Endothelial cell of umbilical vein (primary cell): ENCODE measurements around the gene SLC7A6. TPM values are rescaled to one million over a fixed set of nuclear protein-coding genes. Genes with fewer than 3 reads are reported as not detected.

ENCODE experiments used
- BruUV-seq: library from RNA; stranded (reverse); fragments of 400-500 nt; replicated peaks from 2 replicates; lab custom pipeline; 2021; lab: Mats Ljungman, UMichigan
- CTCF ChIA-PET: fragments of 300-600, 350-600 bp; sonication (Branson Sonifier 250); formaldehyde crosslinking; loops from one replicate; lab custom pipeline; 2021; ENCODE audit warnings: antibody characterized with exemption, inconsistent platforms; lab: Charles Lee
- POLR2A ChIA-PET: fragments of 300-600, 350-600 bp; sonication (Branson Sonifier 250); formaldehyde crosslinking; loops from one replicate; lab custom pipeline; 2021; ENCODE audit warnings: antibody characterized with exemption, inconsistent platforms; lab: Charles Lee
- DNase-seq: peaks from one replicate; pipeline ENCODE4 v3.0.0-alpha.2; 2011; ENCODE audit warnings: low read depth, low spot score
- FAIRE-seq: peaks from 2 replicates; lab custom pipeline; 2011; peaks lifted over from hg19 to GRCh38; lab: Jason Lieb, UNC
- H2AFZ ChIP-seq: 2 replicates; pipeline ENCODE4 v1.6.0; 2012; ENCODE audit warnings: low read depth, low read length, control low read depth, inconsistent platforms
- H3K27ac ChIP-seq: 2 replicates; pipeline ENCODE4 v1.5.1; 2011; ENCODE audit warnings: low read depth, mild to moderate bottlenecking, control low read depth, low read length, moderate library complexity; ENCODE audit not compliant: insufficient read depth
- H3K27me3 ChIP-seq, 2 experiments: 2 replicates each; pipeline versions ENCODE4 v1.6.0 to v1.6.1; 2011; ENCODE audit warnings: low read length in 2 of 2, mixed read lengths in 1 of 2; ENCODE audit not compliant: control insufficient read depth in 2 of 2, insufficient read depth in 2 of 2
- H3K36me3 ChIP-seq, 2 experiments: 2 replicates in 1 of 2; 3 replicates in 1 of 2; pipeline ENCODE4 v1.5.1; 2011; ENCODE audit warnings: low read length in 2 of 2, mild to moderate bottlenecking in 1 of 2, moderate library complexity in 1 of 2; ENCODE audit not compliant: control insufficient read depth in 2 of 2, insufficient read depth in 2 of 2; ENCODE audit errors: extremely low read depth in 1 of 2
- H3K4me1 ChIP-seq: 3 replicates; pipeline ENCODE4 v1.5.1; 2011; ENCODE audit warnings: mild to moderate bottlenecking, low read length; ENCODE audit not compliant: control insufficient read depth, insufficient read depth; ENCODE audit errors: extremely low read depth
- H3K4me2 ChIP-seq: 2 replicates; pipeline ENCODE4 v1.6.1; 2011; ENCODE audit warnings: low read length, control low read depth, mixed read lengths; ENCODE audit not compliant: insufficient read depth
- H3K4me3 ChIP-seq, 3 experiments: fragments of 200-600 bp in 1 of 3; sonication (generic), shearing (Covaris generic) in 1 of 3; replicated peaks in 1 of 3; 2 replicates each; pipeline ENCODE4 v1.5.1; 2011 to 2016; ENCODE audit warnings: control low read depth in 3 of 3, low read length in 3 of 3, mild to moderate bottlenecking in 2 of 3, inconsistent platforms in 1 of 3, low read depth in 1 of 3, moderate library complexity in 1 of 3; ENCODE audit not compliant: insufficient read depth in 1 of 3
- H3K79me2 ChIP-seq: 2 replicates; pipeline ENCODE4 v1.6.0; 2012; ENCODE audit warnings: low read length, inconsistent platforms; ENCODE audit not compliant: control insufficient read depth, insufficient read depth
- H3K9ac ChIP-seq: replicated peaks from 2 replicates; pipeline ENCODE3; 2011; ENCODE audit warnings: low read length, control low read depth; ENCODE audit not compliant: insufficient read depth; ENCODE audit errors: extremely low read depth
- H3K9me1 ChIP-seq: replicated peaks from 3 replicates; pipeline ENCODE4 v1.6.0; 2011; ENCODE audit warnings: mild to moderate bottlenecking, low read length; ENCODE audit not compliant: control insufficient read depth, insufficient read depth; ENCODE audit errors: extremely low read depth
- H3K9me3 ChIP-seq: replicated peaks from 2 replicates; pipeline ENCODE4 v1.5.1; 2012; ENCODE audit warnings: low read length, inconsistent platforms; ENCODE audit not compliant: control insufficient read depth, insufficient read depth
- H4K20me1 ChIP-seq: replicated peaks from 2 replicates; pipeline ENCODE3; 2011; ENCODE audit warnings: mild to moderate bottlenecking, low read length; ENCODE audit not compliant: control insufficient read depth, insufficient read depth; ENCODE audit errors: extremely low read depth
- CTCF ChIP-seq, 2 donors: IDR thresholded peaks; 1 replicate in 1 of 2; 2 replicates in 1 of 2; pipeline ENCODE4 v1.5.1; 2011; ENCODE audit warnings: low read length in 2 of 2, mild to moderate bottlenecking in 2 of 2, moderate library complexity in 2 of 2, control low read depth in 1 of 2, inconsistent platforms in 1 of 2, low read depth in 1 of 2; ENCODE audit not compliant: insufficient read depth in 1 of 2; ENCODE audit errors: extremely low read depth in 1 of 2
- EZH2 ChIP-seq: IDR thresholded peaks from 2 replicates; pipeline ENCODE4 v1.6.1; 2012; ENCODE audit warnings: borderline replicate concordance, low read depth, mild to moderate bottlenecking, moderate library complexity, low read length, inconsistent platforms; ENCODE audit not compliant: severe bottlenecking
- FOS ChIP-seq: IDR thresholded peaks from 2 replicates; pipeline ENCODE4 v1.6.1; 2011; ENCODE audit warnings: mild to moderate bottlenecking, low read length, moderate library complexity, borderline replicate concordance; ENCODE audit not compliant: insufficient read depth
- GATA2 ChIP-seq: IDR thresholded peaks from 2 replicates; pipeline ENCODE4 v1.7.0; 2011; ENCODE audit warnings: low read depth, mild to moderate bottlenecking, moderate library complexity, mixed read lengths, low read length; ENCODE audit not compliant: insufficient read length, insufficient read depth
- JUN ChIP-seq: IDR thresholded peaks from 2 replicates; pipeline ENCODE4 v1.6.1; 2011; ENCODE audit warnings: borderline replicate concordance, low read depth; ENCODE audit not compliant: insufficient read length, insufficient read depth
- MAX ChIP-seq: IDR thresholded peaks from 2 replicates; pipeline ENCODE4 v1.6.1; 2011; ENCODE audit not compliant: insufficient read depth, insufficient read length
- MYC ChIP-seq: IDR thresholded peaks from one replicate; pipeline ENCODE4 v1.6.1; 2011; ENCODE audit warnings: mild to moderate bottlenecking, low read depth, low read length
- POLR2A ChIP-seq: IDR thresholded peaks from 2 replicates; pipeline ENCODE4 v1.6.1; 2012; ENCODE audit warnings: low read depth, mild to moderate bottlenecking, control low read depth, low read length
- POLR2AphosphoS5 ChIP-seq: IDR thresholded peaks from 2 replicates; pipeline ENCODE4 v1.6.1; 2012; ENCODE audit warnings: low read depth, mild to moderate bottlenecking, control low read depth, low read length, moderate library complexity; ENCODE audit not compliant: insufficient read depth
- dilution Hi-C: fragments of 300-500 bp; cut with MboI; formaldehyde crosslinking; loops from one replicate; pipeline ENCODE4 v1.15.0; 2019; ENCODE audit warnings: low sequenced_read_pairs; ENCODE audit not compliant: extremely low pct_ligation_motif_present
- intact Hi-C: fragments of 100-400 bp; cut with micrococcal nuclease; formaldehyde crosslinking; loops from one replicate; pipeline ENCODE4 v1.10.0; 2022
- polyA plus RNA-seq, 4 experiments: library from polyadenylated mRNA; depleted of rRNA in 3 of 4; stranded (reverse) in 3 of 4; unstranded in 1 of 4; fragments of >200 nt; gene quantifications; 2 replicates each; pipeline versions ENCODE4 v1.2.1 to v1.2.3, GENCODE V29; 2011 to 2012; ENCODE audit warnings: missing spikeins in 1 of 4
- total RNA-seq: library from RNA; stranded (reverse); gene quantifications from 2 replicates; pipeline ENCODE4 v1.2.3, GENCODE V29; 2021

SLC7A6 gene
- total and polyA plus RNA-seq, 2 donors (not counting 3 experiments of a cell fraction or from before 2014, with no cell fraction given) = 68.0 to 86.5 TPM

- no peaks in the 10 kb centered on the region for H4K20me1 ChIP-seq
- no peaks in the 10 kb centered on the region for H3K4me1 ChIP-seq
- H3K9ac ChIP-seq = no peak overlapping the region
- no peak overlapping the region for H2AFZ ChIP-seq
- intact Hi-C loops (no loop called here), dilution Hi-C loops (no loop called here)
- H3K27me3 ChIP-seq = no peaks in the 10 kb centered on the region
- no peak for FAIRE-seq
- H3K9me3 ChIP-seq = no peaks in the 10 kb centered on the region
- no peak overlapping the region for H3K4me3 ChIP-seq
- no peaks in the 10 kb centered on the region for H3K9me1 ChIP-seq
- ChIA-PET CTCF (no interaction called here), POLR2A (no interaction called here)
- H3K4me2 ChIP-seq = no peak overlapping the region
- TF ChIP-seq POLR2A (no peak), EZH2 (no peak), MYC (no peak), FOS (no peak), GATA2 (no peak), MAX (no peak), CTCF (IDR thresholded peaks at IDR 0.05; ENCODE audit: extremely low read depth in 1 of 2, insufficient read depth in 1 of 2, low read depth in 1 of 2, low read length in 2 of 2) (no peak), JUN (no peak), POLR2AphosphoS5 (no peak)
- DNase-seq = no peak
- H3K79me2 ChIP-seq = no peaks in the 10 kb centered on the region
- H3K36me3 ChIP-seq = peaks cover 3 to 40% of the 10 kb centered on the region in 2 experiments
- BruUV-seq = no TSS peak
- H3K27ac ChIP-seq = no peak overlapping the region
Observed at GRCh38 chr16:68345958-68346635, 81.8 kb downstream of the SLC7A6 start.
